IPS DF 4.7 (cell line): Measurements from ENCODE around the gene CLEC5A.
"Not testable (repeated sequence)": the region's sequence is repeated elsewhere in the genome, so short reads cannot be mapped to it uniquely, and the experiment has no call there.

Experiments used
- DNase-seq: peaks from one replicate; pipeline ENCODE4 v3.0.0-alpha.2; 2013; ENCODE audit warnings: low spot score; ENCODE audit errors: extremely low read depth

CLEC5A gene

GRCh38 chr7:141946796-141947195, at the start of gene CLEC5A:
CLEC5A (minus strand) TSS chr7:141946974; CDS start chr7:141946292, 682 bp downstream.
- DNase-seq = no peak

GRCh38 chr7:141993354-141993753, 46.6 kb upstream of the CLEC5A start:
- no peak for DNase-seq

DNA sequence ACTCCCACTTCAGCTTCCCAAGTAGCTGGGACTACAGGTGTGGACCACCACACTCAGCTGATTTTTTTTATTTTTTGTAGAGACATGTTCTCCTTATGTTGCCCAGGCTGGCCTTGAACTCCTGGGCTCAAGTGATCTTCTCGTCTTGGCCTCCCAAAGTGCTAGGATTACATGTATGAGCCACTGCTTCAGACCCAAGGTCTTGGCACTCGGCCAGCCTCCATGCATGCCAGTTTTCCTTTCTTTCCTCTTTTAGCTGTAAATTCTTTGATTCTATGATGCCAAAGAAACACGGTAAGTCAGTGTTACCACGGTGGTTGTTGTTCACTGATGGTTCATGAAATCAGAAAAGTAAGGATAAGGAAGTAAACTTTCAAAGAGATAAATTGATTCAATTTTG, 45.9 kb upstream of the CLEC5A start:
- DNase-seq = no peak

DNA sequence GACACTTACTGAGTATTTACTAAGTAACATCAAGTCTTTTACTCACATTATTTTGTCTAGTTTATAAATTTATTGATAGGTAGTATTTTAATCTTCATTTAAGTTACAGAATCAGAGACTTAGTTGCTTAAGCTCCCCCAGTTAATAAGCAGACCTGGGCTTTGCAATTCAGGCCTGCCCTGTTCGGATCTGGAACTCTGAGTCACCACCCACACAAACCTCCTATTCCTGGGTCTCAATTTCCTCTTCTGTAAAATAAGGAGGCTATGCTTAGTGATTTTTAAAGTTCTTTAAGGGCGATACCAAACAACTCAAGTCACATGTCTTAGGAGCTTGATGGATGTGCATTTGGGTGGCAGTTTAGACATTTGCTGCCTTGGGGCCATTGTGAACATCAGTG, 45.4 kb upstream of the CLEC5A start:
- DNase-seq = no peak

DNA sequence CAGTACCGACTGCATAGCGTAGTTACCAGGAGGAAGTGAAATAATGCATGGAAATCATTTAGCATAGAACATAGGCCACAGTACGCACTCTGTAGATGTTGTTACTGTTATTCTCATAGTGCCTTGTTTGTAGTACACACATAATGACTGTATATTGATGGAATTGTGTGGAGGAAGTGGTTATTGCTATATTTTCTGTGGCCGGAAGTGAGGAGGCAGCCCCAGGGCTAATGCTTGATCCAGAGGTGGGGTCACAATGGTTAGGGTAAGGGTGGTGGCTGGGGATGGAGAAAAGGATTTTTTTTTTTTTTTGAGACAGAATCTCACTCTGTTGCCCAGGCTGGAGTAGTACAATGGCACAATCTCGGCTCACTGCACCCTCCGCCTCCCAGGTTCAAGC, 44.4 kb upstream of the CLEC5A start:
- DNase-seq = no peak

DNA sequence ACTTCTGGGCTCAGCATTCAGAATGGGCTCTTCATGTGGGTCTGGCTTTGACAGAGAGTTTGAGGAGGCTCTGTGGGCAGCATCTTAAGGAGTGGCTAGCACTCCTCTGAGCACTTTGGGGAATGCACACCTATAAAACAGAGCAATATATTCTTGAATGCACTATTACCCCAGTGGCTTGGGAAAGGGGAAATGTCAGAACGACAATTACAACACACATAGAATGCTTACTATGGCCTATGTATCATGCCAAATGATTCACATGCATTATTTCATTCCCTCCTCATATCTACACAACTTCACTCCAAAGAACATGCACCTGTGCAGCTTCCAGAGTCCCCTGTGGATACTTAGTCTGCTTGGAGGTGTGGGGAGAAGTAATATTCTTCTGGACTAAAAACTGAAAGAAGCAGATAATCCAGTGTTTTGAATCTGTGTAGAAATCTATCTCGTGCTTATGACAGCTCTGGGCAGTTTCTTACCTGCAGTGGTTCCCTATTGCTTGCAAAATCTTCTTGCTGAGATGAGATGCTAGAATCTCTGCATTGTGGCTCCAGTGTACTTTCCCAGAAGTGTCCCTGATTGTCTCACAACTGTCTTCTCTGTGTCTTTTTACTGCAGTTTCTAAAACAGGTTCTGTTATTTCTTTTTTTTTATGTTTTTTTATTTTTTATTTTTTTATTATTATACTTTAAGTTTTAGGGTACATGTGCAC, 43.4 kb upstream of the CLEC5A start:
- no peak for DNase-seq

DNA sequence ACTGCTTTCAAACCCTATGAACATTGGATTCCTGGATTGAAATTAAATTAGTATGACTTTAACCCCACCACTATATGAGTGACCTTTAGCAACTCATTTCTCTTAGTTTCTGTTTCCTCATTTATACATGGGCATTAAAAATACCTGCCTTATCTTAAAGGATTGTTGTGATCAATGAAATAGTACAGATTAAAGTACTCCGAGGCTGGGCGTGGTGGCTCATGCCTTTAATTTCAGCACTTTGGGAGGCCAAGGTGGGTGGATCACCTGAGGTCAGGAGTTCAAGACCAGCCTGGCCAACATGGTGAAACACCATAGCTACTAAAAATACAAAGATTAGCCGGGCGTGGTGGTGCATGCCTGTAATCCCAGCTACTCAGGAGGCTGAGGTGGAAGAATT, 41.0 kb upstream of the CLEC5A start:
- not testable (repeated sequence) for DNase-seq

GRCh38 chr7:141986923-141987322, 40.1 kb upstream of the CLEC5A start:
- no peak for DNase-seq

- not testable (repeated sequence) for DNase-seq
These were observed 39.2 kb upstream of the CLEC5A start for GRCh38 chr7:141985926-141986325.

DNA sequence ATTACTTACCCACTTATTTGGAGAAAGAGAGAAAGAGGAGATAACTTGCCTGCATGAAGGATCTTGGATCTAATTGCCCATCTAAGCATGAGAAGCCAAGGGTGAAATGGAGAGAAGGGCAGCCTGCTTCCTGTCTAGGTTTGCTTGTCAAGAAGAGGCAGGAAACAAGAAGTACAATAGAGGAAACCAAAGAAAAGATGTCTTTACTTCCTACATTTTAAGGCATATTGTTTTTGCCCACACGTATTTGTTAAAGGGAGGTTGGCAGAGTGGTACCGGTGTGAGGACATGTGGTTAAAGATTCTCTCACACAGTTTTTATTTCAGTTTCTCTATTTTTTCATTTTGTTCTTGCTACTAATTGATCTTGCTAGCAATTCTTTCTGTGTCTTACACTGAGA, 32.8 kb upstream of the CLEC5A start:
- DNase-seq = no peak

GRCh38 chr7:141978351-141978750, 31.6 kb upstream of the CLEC5A start:
- no peak for DNase-seq

GRCh38 chr7:141976524-141977245, 29.9 kb upstream of the CLEC5A start:
- no peak for DNase-seq

GRCh38 chr7:141975806-141976523, 29.2 kb upstream of the CLEC5A start:
- peak; percentile 80 for DNase-seq

GRCh38 chr7:141974831-141975230, 28.1 kb upstream of the CLEC5A start:
- DNase-seq = no peak

DNA sequence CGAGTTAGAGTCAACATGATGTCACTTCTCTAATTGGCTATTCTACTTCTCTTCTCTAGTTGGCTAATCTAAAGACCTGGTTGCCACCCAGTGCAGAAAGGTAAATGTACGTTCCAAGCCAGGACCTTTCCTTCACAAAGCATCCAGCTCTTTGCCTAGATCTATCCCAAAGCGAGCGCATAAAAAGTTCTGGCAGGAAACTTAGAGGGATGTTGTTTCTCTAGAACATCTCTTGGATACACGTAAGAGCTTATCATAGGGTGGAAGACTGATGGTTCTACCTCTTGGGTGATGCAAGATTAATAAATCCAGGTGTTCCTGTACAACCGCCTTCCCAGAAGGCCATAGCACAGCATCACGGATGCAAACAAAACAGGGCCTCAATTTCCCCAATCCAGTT, 26.9 kb upstream of the CLEC5A start, which contains the start of gene TAS2R38:
Gene TAS2R38, minus strand, starts transcription at position 101 of the 400 bp plus-strand sequence. Its CDS starts 84 bp downstream, at position 17.
- no peak for DNase-seq

DNA sequence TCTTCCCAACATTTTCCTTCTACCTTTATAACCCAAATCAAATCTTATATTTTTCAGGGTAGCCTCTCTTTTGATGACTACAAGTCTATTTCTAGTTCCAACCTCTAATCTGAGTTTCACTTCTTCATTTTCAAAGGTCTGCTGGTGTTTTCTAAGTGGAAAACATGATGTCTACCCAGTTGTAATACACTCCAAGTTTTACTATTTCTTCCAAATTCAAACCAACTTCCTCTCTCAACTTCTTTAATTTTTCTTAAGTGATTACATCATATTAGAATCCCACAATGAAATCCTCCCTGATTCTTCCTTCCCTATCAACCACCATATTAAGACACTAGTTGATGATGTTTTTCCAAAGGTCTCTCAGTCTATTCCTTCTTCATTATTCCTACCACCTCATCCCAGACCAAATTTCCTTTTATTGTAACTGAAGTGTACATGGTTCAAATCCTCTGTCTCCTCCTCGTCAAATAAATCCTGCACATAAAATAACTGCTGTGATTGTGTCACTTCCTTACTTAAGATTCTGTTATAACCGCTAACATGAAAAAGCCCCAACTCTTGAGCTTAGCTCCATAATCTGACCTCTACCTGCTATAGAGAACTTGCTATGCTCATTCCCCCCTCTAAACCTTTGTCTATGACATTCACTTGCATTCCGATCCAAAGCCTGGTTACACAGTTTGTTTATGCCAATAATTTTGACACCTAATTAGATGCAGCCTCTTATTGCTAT, 14.1 kb upstream of the CLEC5A start:
- DNase-seq = no peak

DNA sequence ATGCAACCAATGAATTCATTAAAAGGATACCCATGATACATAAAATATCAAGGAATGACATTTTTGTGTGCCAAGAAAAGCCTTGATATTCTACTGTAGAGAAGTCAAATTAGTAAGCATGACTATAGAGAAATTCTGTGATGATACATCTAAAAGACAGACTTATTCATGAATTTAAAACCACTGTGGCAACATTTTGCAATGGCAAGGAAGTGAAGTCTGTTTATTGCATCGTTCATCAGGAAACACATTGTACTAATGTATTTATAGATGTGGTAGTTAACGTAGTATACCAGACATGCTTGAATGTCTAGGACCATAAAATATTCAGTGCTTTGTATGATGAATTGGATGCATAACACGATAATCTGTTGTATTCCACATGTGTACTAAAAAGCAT, 9.3 kb upstream of the CLEC5A start:
- DNase-seq = no peak

GRCh38 chr7:141954334-141954733, 7.6 kb upstream of the CLEC5A start:
- no peak for DNase-seq

DNA sequence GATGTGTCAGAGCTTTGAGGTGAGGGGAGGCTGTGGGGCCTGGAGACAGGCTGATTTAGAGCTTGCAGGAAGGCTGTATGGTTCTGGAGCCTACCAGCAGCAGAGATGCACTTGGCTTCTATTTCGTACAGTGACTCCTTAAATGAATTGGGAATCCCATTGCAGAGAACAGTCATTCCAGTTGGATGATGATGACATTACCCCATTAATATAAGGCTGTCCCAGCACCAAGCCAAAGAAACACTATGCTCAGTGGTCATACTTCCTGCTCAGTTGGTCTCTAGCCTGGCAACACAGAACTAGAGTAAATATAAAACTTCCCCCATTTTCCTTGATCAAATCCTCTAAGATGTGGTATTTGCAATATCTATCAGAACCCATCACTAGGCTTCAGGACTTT, 5.7 kb upstream of the CLEC5A start:
- no peak for DNase-seq

- DNase-seq = no peak
These were observed 4.0 kb upstream of the CLEC5A start for GRCh38 chr7:141950806-141951205.

GRCh38 chr7:141949911-141950310, 3.1 kb upstream of the CLEC5A start:
- no peak for DNase-seq

DNA sequence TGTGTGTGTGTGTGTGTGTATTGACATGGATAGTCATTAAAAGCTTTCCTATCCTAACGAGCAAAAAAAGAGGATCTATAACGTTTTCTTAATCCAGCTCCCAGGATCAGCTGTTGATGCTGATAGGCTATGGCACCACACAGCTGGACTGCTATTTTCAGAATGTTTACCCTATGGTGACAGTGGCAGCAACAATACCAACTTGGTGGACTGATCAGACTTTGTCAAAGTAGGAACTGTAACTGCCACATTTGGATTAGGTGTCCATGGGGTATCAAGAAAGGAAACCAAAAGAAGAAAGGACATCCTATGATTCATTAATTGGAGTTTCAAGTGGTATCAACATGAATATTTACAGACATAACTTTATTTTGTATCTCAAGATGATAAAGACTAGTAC, 2.7 kb upstream of the CLEC5A start:
- DNase-seq = no peak
